Measurements from ENCODE around the gene SLC43A1. TPM values are rescaled to one million over a fixed set of nuclear protein-coding genes. Genes with fewer than 3 reads are reported as not detected.
"Not testable (repeated sequence)": the region's sequence is repeated elsewhere in the genome, so short reads cannot be mapped to it uniquely, and the experiment has no call there.

SLC43A1 gene
- total and polyA plus RNA-seq, 7 donors, result 0.92 to 32.4 (median 19.1) TPM

DNA sequence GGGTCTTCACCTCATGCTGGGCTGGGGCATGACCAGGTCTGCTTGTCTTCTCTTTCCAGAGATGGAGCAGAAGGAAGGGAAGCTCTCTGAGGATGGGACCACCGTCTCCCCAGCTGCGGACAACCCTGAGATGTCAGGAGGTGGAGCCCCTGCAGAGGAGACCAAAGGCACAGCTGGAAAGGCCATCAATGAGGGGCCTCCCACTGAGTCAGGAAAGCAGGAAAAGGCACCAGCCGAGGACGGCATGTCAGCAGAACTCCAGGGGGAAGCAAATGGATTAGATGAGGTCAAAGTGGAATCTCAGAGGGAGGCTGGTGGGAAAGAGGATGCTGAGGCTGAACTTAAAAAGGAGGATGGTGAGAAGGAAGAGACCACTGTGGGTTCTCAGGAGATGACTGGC lies 27.1 kb upstream of the SLC43A1 start:
- intact Hi-C loops (cut with DNase I), result no loop called here
- Histone ChIP-seq H3K27me3 (no peaks in the 10 kb centered on the region), H3K36me3 (no peaks in the 10 kb centered on the region), H3K27ac (no peak overlapping the region), H3K4me1 (no peaks in the 10 kb centered on the region), H3K4me3 (no peak overlapping the region), H3K9me3 (no peaks in the 10 kb centered on the region)
- WGBS, 2 donors, result 78 to 88% methylated on average over 4 of the region's 4 CpGs
- no peak for DNase-seq
- no peak for TF ChIP-seq POLR2AphosphoS5 (IDR thresholded peaks at IDR 0.05)

DNA sequence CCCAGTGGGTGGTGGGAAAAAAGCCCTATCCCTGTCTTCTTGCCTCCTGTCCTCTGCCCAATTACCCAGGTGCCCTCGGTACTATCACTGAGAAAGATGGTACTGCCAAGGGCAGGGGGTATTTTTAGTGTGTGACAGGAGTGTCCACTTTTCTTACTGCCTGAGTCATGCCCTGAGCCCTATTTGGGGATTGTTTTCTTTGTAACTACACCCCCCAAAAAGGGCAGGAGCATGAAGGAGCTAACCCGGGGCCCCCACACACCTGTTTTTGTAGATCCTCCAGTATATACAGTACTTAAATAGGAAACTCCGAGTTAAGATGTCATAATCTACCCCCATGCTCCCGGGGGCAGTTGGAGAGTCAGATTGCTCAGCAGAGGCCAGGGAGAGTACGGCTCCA lies 25.7 kb upstream of the SLC43A1 start:
- Histone ChIP-seq H3K9me3 (no peaks in the 10 kb centered on the region), H3K27me3 (no peaks in the 10 kb centered on the region), H3K4me1 (no peaks in the 10 kb centered on the region), H3K36me3 (no peaks in the 10 kb centered on the region), H3K4me3 (no peak overlapping the region), H3K27ac (no peak overlapping the region)
- TF ChIP-seq EP300 (IDR thresholded peaks at IDR 0.05) (no peak), POLR2AphosphoS5 (IDR thresholded peaks at IDR 0.05) (no peak), POLR2A (IDR thresholded peaks at IDR 0.05) (no peak)
- TF ChIP-seq, protein P1, sequence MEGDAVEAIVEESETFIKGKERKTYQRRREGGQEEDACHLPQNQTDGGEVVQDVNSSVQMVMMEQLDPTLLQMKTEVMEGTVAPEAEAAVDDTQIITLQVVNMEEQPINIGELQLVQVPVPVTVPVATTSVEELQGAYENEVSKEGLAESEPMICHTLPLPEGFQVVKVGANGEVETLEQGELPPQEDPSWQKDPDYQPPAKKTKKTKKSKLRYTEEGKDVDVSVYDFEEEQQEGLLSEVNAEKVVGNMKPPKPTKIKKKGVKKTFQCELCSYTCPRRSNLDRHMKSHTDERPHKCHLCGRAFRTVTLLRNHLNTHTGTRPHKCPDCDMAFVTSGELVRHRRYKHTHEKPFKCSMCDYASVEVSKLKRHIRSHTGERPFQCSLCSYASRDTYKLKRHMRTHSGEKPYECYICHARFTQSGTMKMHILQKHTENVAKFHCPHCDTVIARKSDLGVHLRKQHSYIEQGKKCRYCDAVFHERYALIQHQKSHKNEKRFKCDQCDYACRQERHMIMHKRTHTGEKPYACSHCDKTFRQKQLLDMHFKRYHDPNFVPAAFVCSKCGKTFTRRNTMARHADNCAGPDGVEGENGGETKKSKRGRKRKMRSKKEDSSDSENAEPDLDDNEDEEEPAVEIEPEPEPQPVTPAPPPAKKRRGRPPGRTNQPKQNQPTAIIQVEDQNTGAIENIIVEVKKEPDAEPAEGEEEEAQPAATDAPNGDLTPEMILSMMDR (IDR thresholded peaks at IDR 0.05), result no peak
- intact Hi-C loops (cut with DNase I), result no loop called here
- no peak for DNase-seq
- 86 to 92% methylated on average over 5 of the region's 5 CpGs for WGBS, 2 donors

DNA sequence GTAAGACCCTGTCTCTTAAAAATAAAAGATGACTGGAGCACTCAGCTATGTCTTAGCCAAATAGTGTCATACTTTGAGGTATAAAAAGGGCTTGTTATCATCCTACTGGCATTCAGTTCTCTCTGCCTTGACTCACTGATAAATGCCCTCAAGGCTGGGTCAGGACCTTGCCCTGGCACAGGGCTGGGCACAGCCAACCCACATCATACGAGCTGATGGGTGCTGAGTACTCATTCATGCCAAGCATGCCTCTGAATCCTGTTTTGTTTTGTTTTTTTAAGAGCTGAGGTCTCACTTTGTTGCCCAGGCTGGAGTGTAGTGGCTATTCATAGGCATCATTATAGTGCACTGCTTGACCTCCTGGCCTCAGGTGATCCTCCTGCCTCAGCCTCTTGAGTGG lies 23.8 kb upstream of the SLC43A1 start:
- Histone ChIP-seq H3K9me3 (no peaks in the 10 kb centered on the region), H3K27me3 (no peaks in the 10 kb centered on the region), H3K4me1 (no peaks in the 10 kb centered on the region), H3K36me3 (no peaks in the 10 kb centered on the region), H3K4me3 (no peak overlapping the region), H3K27ac (no peak overlapping the region)
- intact Hi-C loops (cut with DNase I), result no loop called here
- DNase-seq, result no peak
- TF ChIP-seq, protein P1 (IDR thresholded peaks at IDR 0.05), result no peak
- TF ChIP-seq POLR2AphosphoS5 (IDR thresholded peaks at IDR 0.05), result no peak
- no peak for TF ChIP-seq EP300 (IDR thresholded peaks at IDR 0.05)
- TF ChIP-seq POLR2A (IDR thresholded peaks at IDR 0.05), result no peak
- 71 to 92% methylated on average over 1 of the region's 1 CpG for WGBS, 2 donors

DNA sequence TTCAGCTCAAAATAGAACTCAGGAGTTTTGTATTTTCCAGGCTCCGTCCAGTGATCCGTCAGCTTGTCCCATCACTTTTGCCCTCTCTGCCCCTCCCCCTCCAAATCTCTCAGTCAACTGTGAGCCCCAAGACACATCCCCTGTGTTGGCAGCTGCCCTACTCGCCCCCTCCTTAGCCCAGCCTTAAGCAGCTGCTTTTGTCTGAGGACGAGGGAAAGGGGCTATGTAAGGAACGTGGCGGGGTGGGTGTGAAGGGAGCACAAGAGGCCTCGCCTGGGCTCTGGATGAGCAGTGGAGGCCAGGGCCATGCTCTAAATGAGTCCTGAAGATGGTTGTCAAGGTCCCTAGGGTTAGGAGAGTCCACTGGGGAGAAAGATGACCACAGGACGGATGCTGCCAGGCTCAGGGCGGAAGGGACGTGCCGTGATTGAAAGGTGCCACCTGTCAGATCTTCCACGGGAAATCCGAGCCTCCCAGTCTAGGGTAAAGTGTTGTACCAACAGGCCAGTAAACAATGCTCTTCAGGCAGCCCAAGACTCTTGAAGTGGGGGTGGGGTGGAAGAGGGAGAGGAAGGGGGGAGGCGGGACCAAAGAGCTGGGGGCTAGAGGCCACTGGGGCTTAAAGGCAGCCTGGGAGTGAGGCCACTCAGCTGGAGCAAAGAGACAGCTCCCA lies 21.6 kb upstream of the SLC43A1 start, which contains the start of gene SMTNL1:
SMTNL1 (plus strand) TSS at position 649 of the 673 bp plus-strand sequence. CDS start 5,048 bp downstream, outside the sequence.
- no peaks in the 10 kb centered on the region for H3K9me3 ChIP-seq
- TF ChIP-seq POLR2AphosphoS5 (IDR thresholded peaks at IDR 0.05), result no peak
- no peak for TF ChIP-seq EP300 (IDR thresholded peaks at IDR 0.05)
- TF ChIP-seq POLR2A (IDR thresholded peaks at IDR 0.05), result no peak
- TF ChIP-seq, protein P1 (IDR thresholded peaks at IDR 0.05), result no peak
- WGBS, 2 donors, result 84 to 87% methylated on average over 14 of the region's 14 CpGs
- intact Hi-C loops (cut with DNase I), result no loop called here
- H3K36me3 ChIP-seq, result no peaks in the 10 kb centered on the region
- no peaks in the 10 kb centered on the region for H3K27me3 ChIP-seq
- no peak within 1 kb of the TSS for H3K4me3 ChIP-seq
- no peaks in the 10 kb centered on the region for H3K4me1 ChIP-seq
- no peak for DNase-seq
- H3K27ac ChIP-seq, result no peak within 1 kb of the TSS

DNA sequence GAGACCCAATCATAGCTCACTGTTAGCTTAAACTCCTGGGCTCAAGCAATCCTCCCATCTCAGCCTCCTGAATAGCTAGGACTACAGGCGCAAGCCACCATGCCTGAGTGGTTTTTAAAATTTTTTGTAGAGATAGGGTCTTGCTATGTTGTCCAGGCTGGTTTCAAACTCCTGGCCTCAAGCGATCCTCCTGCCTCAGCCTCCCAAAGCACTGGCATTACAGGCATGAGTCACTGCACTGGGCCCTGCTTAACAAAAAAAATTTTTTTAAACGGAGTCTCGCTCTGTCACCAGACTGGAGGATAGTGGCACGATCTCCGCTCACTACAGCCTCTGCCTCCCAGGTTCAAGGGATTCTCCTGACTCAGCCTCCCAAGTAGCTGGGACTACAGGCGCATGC lies 18.9 kb upstream of the SLC43A1 start:
- 97 to 98% methylated on average over 7 of the region's 7 CpGs for WGBS, 2 donors

More for the DNA sequence above, 18.9 kb upstream of the SLC43A1 start:
- H3K36me3 ChIP-seq; H3K9me3 ChIP-seq; DNase-seq; H3K27me3 ChIP-seq; H3K4me3 ChIP-seq; intact Hi-C loops (cut with DNase I); H3K27ac ChIP-seq: not testable (repeated sequence)
- H3K4me1 ChIP-seq, result peaks cover 0 to 17% (median 8%) of the 10 kb centered on the region in 4 donors

Measured in sigmoid colon (tissue), 7 donors.